K562 (cell line): ENCODE measurements around the gene DCAKD. TPM values are rescaled to one million over a fixed set of nuclear protein-coding genes. Genes with fewer than 3 reads are reported as not detected.

Experiments used
- BRF2 ChIP-seq: IDR thresholded peaks from 3 replicates; pipeline ENCODE4 v1.6.1; 2011; ENCODE audit warnings: borderline replicate concordance, mild to moderate bottlenecking; ENCODE audit not compliant: insufficient read length, insufficient read depth
- CHAMP1 ChIP-seq: fragments of 450-650 bp; IDR thresholded peaks from 2 replicates; pipeline ENCODE4 v1.6.1; 2016; ENCODE audit warnings: mild to moderate bottlenecking
- FOXP4 ChIP-seq: sonication (generic); formaldehyde crosslinking; IDR thresholded peaks from 2 replicates; pipeline ENCODE4 v1.8.0; 2022; ENCODE audit warnings: mild to moderate bottlenecking, missing genetic modification reagents, borderline replicate concordance
- HDAC1 ChIP-seq, 2 experiments: fragments of 450-650 bp; IDR thresholded peaks; 2 replicates each; pipeline ENCODE4 v1.6.1; 2016 to 2017; ENCODE audit warnings: inconsistent platforms in 1 of 2, mild to moderate bottlenecking in 1 of 2, moderate library complexity in 1 of 2
- JUN ChIP-seq, 2 experiments: sonication (generic) in 1 of 2; formaldehyde crosslinking in 1 of 2; IDR thresholded peaks; 2 replicates each; pipeline versions ENCODE4 v1.6.1 to v1.8.0; 2012 to 2022; ENCODE audit warnings: borderline replicate concordance in 2 of 2, mild to moderate bottlenecking in 2 of 2, improper control_type of control experiment in 1 of 2, low read depth in 1 of 2, low read length in 1 of 2, missing genetic modification reagents in 1 of 2
- KLF16 ChIP-seq: IDR thresholded peaks from 2 replicates; pipeline ENCODE4 v1.6.1; 2016; ENCODE audit warnings: antibody characterized with exemption
- MAFF ChIP-seq: IDR thresholded peaks from 2 replicates; pipeline ENCODE4 v1.6.1; 2012; ENCODE audit warnings: low read length, improper control_type of control experiment
- RBM17 ChIP-seq: fragments of 200-400 bp; formaldehyde crosslinking; IDR thresholded peaks from 2 replicates; pipeline ENCODE4 v1.6.1; 2017; ENCODE audit warnings: low read depth, mild to moderate bottlenecking, low read length, borderline replicate concordance
- RNF219 ChIP-seq: fragments of 250-450 bp; sonication (Bioruptor Pico); IDR thresholded peaks from 2 replicates; pipeline ENCODE4 v1.5.0; 2022; ENCODE audit warnings: mild to moderate bottlenecking
- RUNX1 ChIP-seq: sonication (generic); IDR thresholded peaks from 2 replicates; pipeline ENCODE4 v1.6.1; 2016; ENCODE audit warnings: antibody characterized with exemption, low read depth
- SIN3B ChIP-seq: fragments of 450-650 bp; IDR thresholded peaks from 2 replicates; pipeline ENCODE4 v1.6.1; 2017; ENCODE audit warnings: low read depth, mild to moderate bottlenecking, moderate library complexity
- TAF15 ChIP-seq: fragments of 200-400 bp; formaldehyde crosslinking; IDR thresholded peaks from 2 replicates; pipeline ENCODE4 v1.6.1; 2017; ENCODE audit warnings: mild to moderate bottlenecking, low read depth, low read length, moderate library complexity
- ZC3H8 ChIP-seq: fragments of 450-650 bp; IDR thresholded peaks from 2 replicates; pipeline ENCODE4 v1.6.1; 2017
- ZNF398 ChIP-seq: fragments of 250-450 bp; sonication (Bioruptor Pico); IDR thresholded peaks from 2 replicates; pipeline ENCODE4 v1.8.0; 2021; ENCODE audit warnings: moderate library complexity, mild to moderate bottlenecking, inconsistent platforms
- ZNF695 ChIP-seq: fragments of 450-650 bp; formaldehyde crosslinking; IDR thresholded peaks from 2 replicates; pipeline ENCODE4 v1.4.0; 2020; ENCODE audit warnings: mild to moderate bottlenecking, moderate library complexity
- polyA plus RNA-seq, 8 experiments: library from polyadenylated mRNA; depleted of rRNA in 4 of 8; stranded (reverse) in 5 of 8; unstranded in 3 of 8; fragments of >200 nt; fragmentation: Nextera tagmentation in 2 of 8; fragmentation: Illumina TruSeq in 1 of 8; extraction: Ambion mirVana in 2 of 8; extraction: Trizol in 1 of 8; gene quantifications; 2 replicates each; pipeline versions ENCODE4 v1.2.1 to v1.2.3, GENCODE V29; 2011 to 2014; ENCODE audit warnings: inconsistent platforms in 1 of 8, missing spikeins in 1 of 8
- total RNA-seq, 7 experiments: library from RNA; depleted of rRNA in 6 of 7; stranded (reverse); fragments of >200 nt in 6 of 7; fragmentation: Illumina TruSeq in 2 of 7; extraction: Trizol in 2 of 7; gene quantifications; 2 replicates each; pipeline versions ENCODE4 v1.2.1 to v1.2.3, GENCODE V29; 2011 to 2021; ENCODE audit warnings: low replicate concordance in 1 of 7

DCAKD gene
- total and polyA plus RNA-seq, 9 of the 15 experiments (the other 6 are each of a cell fraction or from before 2014, with no cell fraction given): 7.9 to 35.5 (median 21.4) TPM

GRCh38 chr17:45060797-45061605 lies 9.6 kb upstream of the DCAKD start, which contains the start of gene NMT1 (continued):
- TF ChIP-seq CHAMP1 (no peak), RBM17 (no peak), ZNF695 (CRISPR knock-in tag) (no peak), ZC3H8 (no peak), RNF219 (no peak), JUN (IDR thresholded peaks at IDR 0.05; ENCODE audit: borderline replicate concordance, low read depth, low read length) (0 out of 2 replicates have a peak, but pooled peaks have one; percentile 21), JUN (CRISPR knock-in tag; IDR thresholded peaks at IDR 0.05; ENCODE audit: borderline replicate concordance) (no peak), HDAC1 (IDR thresholded peaks at IDR 0.05) (peak in 1 of 2 experiments; percentile 54; a peak in 2 of 4 replicates), KLF16 (no peak), RUNX1 (no peak), BRF2 (no peak), MAFF (no peak), FOXP4 (CRISPR knock-in tag) (no peak), TAF15 (no peak), ZNF398 (CRISPR knock-in tag) (no peak), SIN3B (peak; percentile 98)
